HEK293 (cell line): Measurements from ENCODE around the gene ALAD.
A peak's percentile ranks its signal among the peaks of the same experiment; 100 is the strongest.

ENCODE experiments used
- CTCF ChIA-PET: fragments of 350-600 bp; formaldehyde crosslinking; extraction: SDS; loops from one replicate; lab custom pipeline; 2021; ENCODE audit warnings: antibody characterized with exemption; lab: Yijun Ruan, JAX
- POLR2A ChIA-PET: fragments of 300-600 bp; formaldehyde crosslinking; extraction: SDS; loops from one replicate; lab custom pipeline; 2020; ENCODE audit warnings: antibody characterized with exemption, inconsistent platforms; lab: Yijun Ruan, JAX
- H3K27ac ChIP-seq: fragments of 200-500 bp; sonication (Bioruptor generic); 2 replicates; pipeline ENCODE4 v1.5.1; 2014; ENCODE audit warnings: low read depth, low read length, control low read depth, inconsistent platforms; ENCODE audit errors: extremely low read depth
- H3K36me3 ChIP-seq, 2 experiments: fragments of 200-500 bp in 1 of 2; sonication (Bioruptor generic) in 1 of 2; 1 replicate in 1 of 2; 2 replicates in 1 of 2; pipeline ENCODE4 v1.5.1; 2014 to 2017; ENCODE audit warnings: inconsistent platforms in 2 of 2, low read length in 2 of 2; ENCODE audit not compliant: control insufficient read depth in 2 of 2, insufficient read depth in 1 of 2
- H3K4me1 ChIP-seq: fragments of 200-500 bp; sonication (Bioruptor generic); 2 replicates; pipeline ENCODE4 v1.5.1; 2014; ENCODE audit warnings: mild to moderate bottlenecking, low read length, inconsistent platforms; ENCODE audit not compliant: control insufficient read depth, insufficient read depth
- H3K4me3 ChIP-seq: 2 replicates; pipeline ENCODE4 v1.5.1; 2011; ENCODE audit warnings: low read depth, mild to moderate bottlenecking, control low read depth, low read length, moderate library complexity
- H3K9me3 ChIP-seq: fragments of 200-500 bp; sonication (Bioruptor generic); 2 replicates; pipeline ENCODE4 v1.5.1; 2014; ENCODE audit warnings: low read depth, low read length, inconsistent platforms; ENCODE audit not compliant: control insufficient read depth, insufficient read depth
- BCL11B ChIP-seq: fragments of 450-650 bp; formaldehyde crosslinking; IDR thresholded peaks from 2 replicates; pipeline ENCODE4 v1.5.1; 2016; ENCODE audit warnings: low read depth, missing biosample characterization, missing genetic modification characterization
- GLIS1 ChIP-seq: fragments of 450-650 bp; formaldehyde crosslinking; IDR thresholded peaks from 2 replicates; pipeline ENCODE4 v1.5.1; 2016; ENCODE audit warnings: missing biosample characterization, missing genetic modification characterization
- GLIS2 ChIP-seq: fragments of 450-650 bp; formaldehyde crosslinking; IDR thresholded peaks from 2 replicates; pipeline ENCODE4 v1.5.1; 2016; ENCODE audit warnings: missing biosample characterization, missing genetic modification characterization
- KLF9 ChIP-seq: fragments of 450-650 bp; formaldehyde crosslinking; IDR thresholded peaks from 2 replicates; pipeline ENCODE4 v1.5.1; 2016; ENCODE audit warnings: missing biosample characterization, missing genetic modification characterization, low read depth
- TCF7L2 ChIP-seq: IDR thresholded peaks from 2 replicates; pipeline ENCODE4 v1.6.1; 2011; ENCODE audit warnings: low read depth, mild to moderate bottlenecking, inconsistent platforms, low read length, moderate library complexity, borderline replicate concordance
- ZBTB17 ChIP-seq: fragments of 450-650 bp; formaldehyde crosslinking; IDR thresholded peaks from 2 replicates; pipeline ENCODE4 v1.5.1; 2016; ENCODE audit warnings: missing biosample characterization, missing genetic modification characterization
- ZNF114 ChIP-seq: fragments of 450-650 bp; formaldehyde crosslinking; IDR thresholded peaks from 2 replicates; pipeline ENCODE4 v1.5.0; 2017; ENCODE audit warnings: missing biosample characterization, missing genetic modification characterization
- ZNF23 ChIP-seq: fragments of 450-650 bp; formaldehyde crosslinking; IDR thresholded peaks from 2 replicates; pipeline ENCODE4 v1.5.1; 2016; ENCODE audit warnings: missing biosample characterization, missing genetic modification characterization, borderline replicate concordance
- ZNF266 ChIP-seq: fragments of 450-650 bp; formaldehyde crosslinking; IDR thresholded peaks from 2 replicates; pipeline ENCODE4 v1.5.1; 2016; ENCODE audit warnings: missing biosample characterization, missing genetic modification characterization, low read depth
- ZNF302 ChIP-seq: fragments of 450-650 bp; formaldehyde crosslinking; IDR thresholded peaks from 2 replicates; pipeline ENCODE4 v1.5.1; 2016; ENCODE audit warnings: missing biosample characterization, missing genetic modification characterization, low read depth
- ZNF350 ChIP-seq: fragments of 450-650 bp; formaldehyde crosslinking; IDR thresholded peaks from 2 replicates; pipeline ENCODE4 v1.5.0; 2017; ENCODE audit warnings: missing biosample characterization, mild to moderate bottlenecking, missing genetic modification characterization
- ZNF366 ChIP-seq: fragments of 450-650 bp; formaldehyde crosslinking; conservative IDR thresholded peaks from 2 replicates; pipeline ENCODE4 v1.5.1; 2016; ENCODE audit warnings: missing biosample characterization, missing genetic modification characterization
- ZNF549 ChIP-seq: fragments of 450-650 bp; IDR thresholded peaks from 2 replicates; pipeline ENCODE4 v1.5.1; 2018; ENCODE audit warnings: missing biosample characterization, missing genetic modification characterization, mild to moderate bottlenecking, inconsistent platforms, moderate library complexity
- ZNF600 ChIP-seq: fragments of 450-650 bp; formaldehyde crosslinking; IDR thresholded peaks from 2 replicates; pipeline ENCODE4 v1.5.1; 2016; ENCODE audit warnings: missing biosample characterization, missing genetic modification characterization
- ZNF623 ChIP-seq: fragments of 450-650 bp; formaldehyde crosslinking; IDR thresholded peaks from 2 replicates; pipeline ENCODE4 v1.5.1; 2016; ENCODE audit warnings: missing biosample characterization, missing genetic modification characterization
- ZSCAN23 ChIP-seq: fragments of 450-650 bp; formaldehyde crosslinking; IDR thresholded peaks from 2 replicates; pipeline ENCODE4 v1.5.1; 2016; ENCODE audit warnings: missing biosample characterization, missing genetic modification characterization
- TF ChIP-seq, protein P1 (sequence below): fragments of 450-650 bp; formaldehyde crosslinking; IDR thresholded peaks from 2 replicates; pipeline ENCODE4 v1.5.1; 2016; ENCODE audit warnings: missing biosample characterization, missing genetic modification characterization
- TF ChIP-seq, protein P2 (sequence below): fragments of 450-650 bp; formaldehyde crosslinking; IDR thresholded peaks from 2 replicates; pipeline ENCODE4 v1.5.1; 2016; ENCODE audit warnings: missing biosample characterization, missing genetic modification characterization
- TF ChIP-seq, protein P3 (sequence below): fragments of 450-650 bp; formaldehyde crosslinking; conservative IDR thresholded peaks from 2 replicates; pipeline ENCODE4 v1.5.1; 2016; ENCODE audit warnings: low read depth, missing biosample characterization, missing genetic modification characterization
- TF ChIP-seq, protein P4 (sequence below): fragments of 450-650 bp; formaldehyde crosslinking; IDR thresholded peaks from 2 replicates; pipeline ENCODE4 v1.5.1; 2016; ENCODE audit warnings: missing biosample characterization, missing genetic modification characterization

The ALAD gene

DNA sequence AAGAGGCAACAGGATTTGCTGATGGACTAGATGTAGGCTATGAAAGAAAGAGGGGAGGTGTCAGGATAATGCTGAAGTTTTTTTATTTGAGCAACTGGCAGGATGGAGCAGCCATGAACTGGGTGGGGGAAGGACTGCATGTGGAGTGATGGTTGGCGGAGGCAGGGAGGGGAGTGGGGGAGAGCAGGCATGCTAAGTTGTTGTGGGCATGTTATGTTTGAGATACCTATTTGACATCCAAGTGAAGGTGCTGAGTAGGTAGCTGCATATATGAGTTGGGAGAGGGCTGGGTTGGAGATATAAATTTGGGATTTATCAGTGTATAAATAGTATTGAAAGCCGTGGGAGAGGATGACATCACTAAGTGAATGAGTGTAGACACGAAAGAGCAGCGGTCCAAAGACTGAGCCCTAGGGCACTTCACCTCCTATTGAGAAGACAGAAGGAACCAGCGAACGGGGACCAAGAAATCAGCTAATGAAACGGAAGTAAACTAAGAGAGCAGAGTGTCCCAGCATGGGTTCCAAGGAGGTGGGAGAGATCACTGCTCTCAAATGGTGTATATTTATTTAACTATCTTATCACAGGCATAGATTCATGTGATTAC, 44.3 kb downstream of the ALAD start (continued):
- TF ChIP-seq, protein P1, sequence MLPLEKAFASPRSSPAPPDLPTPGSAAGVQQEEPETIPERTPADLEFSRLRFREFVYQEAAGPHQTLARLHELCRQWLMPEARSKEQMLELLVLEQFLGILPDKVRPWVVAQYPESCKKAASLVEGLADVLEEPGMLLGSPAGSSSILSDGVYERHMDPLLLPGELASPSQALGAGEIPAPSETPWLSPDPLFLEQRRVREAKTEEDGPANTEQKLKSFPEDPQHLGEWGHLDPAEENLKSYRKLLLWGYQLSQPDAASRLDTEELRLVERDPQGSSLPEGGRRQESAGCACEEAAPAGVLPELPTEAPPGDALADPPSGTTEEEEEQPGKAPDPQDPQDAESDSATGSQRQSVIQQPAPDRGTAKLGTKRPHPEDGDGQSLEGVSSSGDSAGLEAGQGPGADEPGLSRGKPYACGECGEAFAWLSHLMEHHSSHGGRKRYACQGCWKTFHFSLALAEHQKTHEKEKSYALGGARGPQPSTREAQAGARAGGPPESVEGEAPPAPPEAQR (tag by site-specific recombination) = no peak

DNA sequence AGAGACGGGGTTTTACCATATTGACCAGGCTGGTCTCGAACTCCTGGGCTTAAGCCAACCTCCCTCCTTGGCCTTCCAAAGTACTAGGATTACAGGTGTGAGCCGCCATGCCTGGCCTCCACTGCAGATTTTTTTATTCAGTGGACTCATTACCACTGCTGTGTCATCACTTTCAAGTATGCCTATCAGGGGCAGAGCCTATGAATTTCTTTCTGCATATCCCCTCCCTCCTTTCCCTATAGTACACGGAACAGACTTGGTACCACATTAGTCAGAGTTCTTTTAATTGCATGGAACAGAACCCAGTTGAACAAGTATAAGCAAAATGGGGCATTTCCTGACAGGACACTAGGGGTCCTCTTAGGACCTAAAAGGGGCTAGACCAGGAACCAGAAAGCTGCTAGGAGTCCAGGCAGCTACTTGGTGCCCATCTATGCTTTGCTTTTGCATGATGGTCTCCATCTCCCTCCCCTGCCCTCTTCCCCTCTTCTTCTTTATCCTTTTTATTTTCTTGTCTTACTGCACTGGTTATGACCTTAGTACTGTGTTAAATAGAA, 46.0 kb downstream of the ALAD start:
- TF ChIP-seq BCL11B (tag by site-specific recombination) (no peak), ZNF600 (tag by site-specific recombination) (no peak), GLIS1 (tag by site-specific recombination) (no peak), ZNF302 (no peak), ZBTB17 (tag by site-specific recombination) (no peak), ZNF350 (tag by site-specific recombination) (no peak), ZNF266 (tag by site-specific recombination) (no peak), KLF9 (tag by site-specific recombination) (no peak), ZSCAN23 (no peak), ZNF366 (tag by site-specific recombination) (no peak), ZNF114 (tag by site-specific recombination) (no peak), GLIS2 (no peak)
- TF ChIP-seq, protein P2, sequence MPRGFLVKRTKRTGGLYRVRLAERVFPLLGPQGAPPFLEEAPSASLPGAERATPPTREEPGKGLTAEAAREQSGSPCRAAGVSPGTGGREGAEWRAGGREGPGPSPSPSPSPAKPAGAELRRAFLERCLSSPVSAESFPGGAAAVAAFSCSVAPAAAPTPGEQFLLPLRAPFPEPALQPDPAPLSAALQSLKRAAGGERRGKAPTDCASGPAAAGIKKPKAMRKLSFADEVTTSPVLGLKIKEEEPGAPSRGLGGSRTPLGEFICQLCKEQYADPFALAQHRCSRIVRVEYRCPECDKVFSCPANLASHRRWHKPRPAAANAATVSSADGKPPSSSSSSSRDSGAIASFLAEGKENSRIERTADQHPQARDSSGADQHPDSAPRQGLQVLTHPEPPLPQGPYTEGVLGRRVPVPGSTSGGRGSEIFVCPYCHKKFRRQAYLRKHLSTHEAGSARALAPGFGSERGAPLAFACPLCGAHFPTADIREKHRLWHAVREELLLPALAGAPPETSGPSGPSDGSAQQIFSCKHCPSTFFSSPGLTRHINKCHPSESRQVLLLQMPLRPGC (tag by site-specific recombination) = no peak
- TF ChIP-seq, protein P3, sequence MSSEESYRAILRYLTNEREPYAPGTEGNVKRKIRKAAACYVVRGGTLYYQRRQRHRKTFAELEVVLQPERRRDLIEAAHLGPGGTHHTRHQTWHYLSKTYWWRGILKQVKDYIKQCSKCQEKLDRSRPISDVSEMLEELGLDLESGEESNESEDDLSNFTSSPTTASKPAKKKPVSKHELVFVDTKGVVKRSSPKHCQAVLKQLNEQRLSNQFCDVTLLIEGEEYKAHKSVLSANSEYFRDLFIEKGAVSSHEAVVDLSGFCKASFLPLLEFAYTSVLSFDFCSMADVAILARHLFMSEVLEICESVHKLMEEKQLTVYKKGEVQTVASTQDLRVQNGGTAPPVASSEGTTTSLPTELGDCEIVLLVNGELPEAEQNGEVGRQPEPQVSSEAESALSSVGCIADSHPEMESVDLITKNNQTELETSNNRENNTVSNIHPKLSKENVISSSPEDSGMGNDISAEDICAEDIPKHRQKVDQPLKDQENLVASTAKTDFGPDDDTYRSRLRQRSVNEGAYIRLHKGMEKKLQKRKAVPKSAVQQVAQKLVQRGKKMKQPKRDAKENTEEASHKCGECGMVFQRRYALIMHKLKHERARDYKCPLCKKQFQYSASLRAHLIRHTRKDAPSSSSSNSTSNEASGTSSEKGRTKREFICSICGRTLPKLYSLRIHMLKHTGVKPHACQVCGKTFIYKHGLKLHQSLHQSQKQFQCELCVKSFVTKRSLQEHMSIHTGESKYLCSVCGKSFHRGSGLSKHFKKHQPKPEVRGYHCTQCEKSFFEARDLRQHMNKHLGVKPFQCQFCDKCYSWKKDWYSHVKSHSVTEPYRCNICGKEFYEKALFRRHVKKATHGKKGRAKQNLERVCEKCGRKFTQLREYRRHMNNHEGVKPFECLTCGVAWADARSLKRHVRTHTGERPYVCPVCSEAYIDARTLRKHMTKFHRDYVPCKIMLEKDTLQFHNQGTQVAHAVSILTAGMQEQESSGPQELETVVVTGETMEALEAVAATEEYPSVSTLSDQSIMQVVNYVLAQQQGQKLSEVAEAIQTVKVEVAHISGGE = no peak
- H3K9me3 ChIP-seq = no peaks in the 10 kb centered on the region
- H3K27ac ChIP-seq = no peak overlapping the region
- no peaks in the 10 kb centered on the region for H3K36me3 ChIP-seq
- ChIA-PET POLR2A (no interaction called here), CTCF (interaction anchor here (0.6 to 1.1 kb wide), 5 partner anchors 9 to 37 kb away, joined by 3 to 5 read pairs (median 3); partner anchors contain the start of gene WDR31)
- no peak overlapping the region for H3K4me3 ChIP-seq
- peaks cover 5% of the 10 kb centered on the region; the same call in 1 of the 2 replicates for H3K4me1 ChIP-seq

DNA sequence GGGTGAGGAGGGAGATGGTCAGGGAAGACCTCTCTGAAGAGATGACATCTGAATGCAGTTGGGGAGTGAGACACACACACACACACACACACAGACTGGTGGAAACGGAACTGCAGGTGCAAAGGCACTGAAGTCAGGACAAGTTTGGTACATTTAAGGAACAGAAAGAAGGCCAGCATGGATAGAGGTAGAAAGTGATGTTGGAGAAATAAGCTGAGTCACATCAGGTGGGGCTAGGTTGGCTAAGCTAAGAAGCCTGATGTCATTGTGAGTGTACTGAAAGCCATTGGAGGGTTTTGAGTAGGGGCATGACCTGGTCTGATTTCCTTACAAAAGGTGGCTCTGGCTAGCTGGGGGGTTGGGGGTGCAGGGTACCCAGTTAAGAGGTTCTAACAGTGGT, 48.7 kb downstream of the ALAD start:
- H3K27ac ChIP-seq = no peak overlapping the region
- ChIA-PET CTCF (interaction anchor here (0.5 kb wide), 1 partner anchor 1883 kb away, joined by 4 read pairs; no protein-coding TSS in a partner anchor), POLR2A (interaction anchor here (1.8 kb wide), 1 partner anchor 12 kb away, joined by 7 read pairs; the partner anchor contains the start of gene WDR31)
- no peaks in the 10 kb centered on the region for H3K9me3 ChIP-seq
- H3K4me1 ChIP-seq = peaks cover 7% of the 10 kb centered on the region; the same call in 1 of the 2 replicates
- TF ChIP-seq ZNF23 (tag by site-specific recombination) (no peak), ZNF623 (tag by site-specific recombination) (peak; percentile 40), ZNF549 (no peak), TCF7L2 (no peak)
- TF ChIP-seq, protein P4, sequence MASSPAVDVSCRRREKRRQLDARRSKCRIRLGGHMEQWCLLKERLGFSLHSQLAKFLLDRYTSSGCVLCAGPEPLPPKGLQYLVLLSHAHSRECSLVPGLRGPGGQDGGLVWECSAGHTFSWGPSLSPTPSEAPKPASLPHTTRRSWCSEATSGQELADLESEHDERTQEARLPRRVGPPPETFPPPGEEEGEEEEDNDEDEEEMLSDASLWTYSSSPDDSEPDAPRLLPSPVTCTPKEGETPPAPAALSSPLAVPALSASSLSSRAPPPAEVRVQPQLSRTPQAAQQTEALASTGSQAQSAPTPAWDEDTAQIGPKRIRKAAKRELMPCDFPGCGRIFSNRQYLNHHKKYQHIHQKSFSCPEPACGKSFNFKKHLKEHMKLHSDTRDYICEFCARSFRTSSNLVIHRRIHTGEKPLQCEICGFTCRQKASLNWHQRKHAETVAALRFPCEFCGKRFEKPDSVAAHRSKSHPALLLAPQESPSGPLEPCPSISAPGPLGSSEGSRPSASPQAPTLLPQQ (tag by site-specific recombination) = no peak
- H3K36me3 ChIP-seq = no peaks in the 10 kb centered on the region
- H3K4me3 ChIP-seq = no peak overlapping the region
